ENCODE measurements around the gene MRPS2. TPM values are rescaled to one million over a fixed set of nuclear protein-coding genes. Genes with fewer than 3 reads are reported as not detected.

MRPS2 gene
- total and polyA plus RNA-seq, 10 of the 15 experiments (the other 5 are each of a cell fraction or from before 2014, with no cell fraction given), result 3.3 to 103 (median 69.5) TPM

- TF ChIP-seq, protein P1, sequence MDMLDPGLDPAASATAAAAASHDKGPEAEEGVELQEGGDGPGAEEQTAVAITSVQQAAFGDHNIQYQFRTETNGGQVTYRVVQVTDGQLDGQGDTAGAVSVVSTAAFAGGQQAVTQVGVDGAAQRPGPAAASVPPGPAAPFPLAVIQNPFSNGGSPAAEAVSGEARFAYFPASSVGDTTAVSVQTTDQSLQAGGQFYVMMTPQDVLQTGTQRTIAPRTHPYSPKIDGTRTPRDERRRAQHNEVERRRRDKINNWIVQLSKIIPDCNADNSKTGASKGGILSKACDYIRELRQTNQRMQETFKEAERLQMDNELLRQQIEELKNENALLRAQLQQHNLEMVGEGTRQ (IDR thresholded peaks at IDR 0.05; ENCODE audit: borderline replicate concordance, low read depth, low read length), result no peak
- TF ChIP-seq RAD21 (IDR thresholded peaks at IDR 0.05; ENCODE audit: insufficient read depth, low read depth, low read length), result no peak
- no peak for TF ChIP-seq ESRRA (IDR thresholded peaks at IDR 0.05; ENCODE audit: low read length)
- no peak for TF ChIP-seq RELA (IDR thresholded peaks at IDR 0.05; ENCODE audit: borderline replicate concordance, partially characterized antibody)
- TF ChIP-seq GATAD2B (conservative IDR thresholded peaks at IDR 0.05; ENCODE audit: low read depth), result no peak
- TF ChIP-seq NFYA (IDR thresholded peaks at IDR 0.05; ENCODE audit: borderline replicate concordance, low read depth, low read length), result no peak
- TF ChIP-seq, protein P2, sequence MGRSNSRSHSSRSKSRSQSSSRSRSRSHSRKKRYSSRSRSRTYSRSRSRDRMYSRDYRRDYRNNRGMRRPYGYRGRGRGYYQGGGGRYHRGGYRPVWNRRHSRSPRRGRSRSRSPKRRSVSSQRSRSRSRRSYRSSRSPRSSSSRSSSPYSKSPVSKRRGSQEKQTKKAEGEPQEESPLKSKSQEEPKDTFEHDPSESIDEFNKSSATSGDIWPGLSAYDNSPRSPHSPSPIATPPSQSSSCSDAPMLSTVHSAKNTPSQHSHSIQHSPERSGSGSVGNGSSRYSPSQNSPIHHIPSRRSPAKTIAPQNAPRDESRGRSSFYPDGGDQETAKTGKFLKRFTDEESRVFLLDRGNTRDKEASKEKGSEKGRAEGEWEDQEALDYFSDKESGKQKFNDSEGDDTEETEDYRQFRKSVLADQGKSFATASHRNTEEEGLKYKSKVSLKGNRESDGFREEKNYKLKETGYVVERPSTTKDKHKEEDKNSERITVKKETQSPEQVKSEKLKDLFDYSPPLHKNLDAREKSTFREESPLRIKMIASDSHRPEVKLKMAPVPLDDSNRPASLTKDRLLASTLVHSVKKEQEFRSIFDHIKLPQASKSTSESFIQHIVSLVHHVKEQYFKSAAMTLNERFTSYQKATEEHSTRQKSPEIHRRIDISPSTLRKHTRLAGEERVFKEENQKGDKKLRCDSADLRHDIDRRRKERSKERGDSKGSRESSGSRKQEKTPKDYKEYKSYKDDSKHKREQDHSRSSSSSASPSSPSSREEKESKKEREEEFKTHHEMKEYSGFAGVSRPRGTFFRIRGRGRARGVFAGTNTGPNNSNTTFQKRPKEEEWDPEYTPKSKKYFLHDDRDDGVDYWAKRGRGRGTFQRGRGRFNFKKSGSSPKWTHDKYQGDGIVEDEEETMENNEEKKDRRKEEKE (IDR thresholded peaks at IDR 0.05), result no peak
- no peak for TF ChIP-seq RCOR1 (conservative IDR thresholded peaks at IDR 0.05; ENCODE audit: low read depth, low read length)
- TF ChIP-seq JUND (IDR thresholded peaks at IDR 0.05; ENCODE audit: low read depth, low read length), result no peak
- no peak for TF ChIP-seq BCL11A (IDR thresholded peaks at IDR 0.05; ENCODE audit: low read depth, low read length)
- TF ChIP-seq, protein P3, sequence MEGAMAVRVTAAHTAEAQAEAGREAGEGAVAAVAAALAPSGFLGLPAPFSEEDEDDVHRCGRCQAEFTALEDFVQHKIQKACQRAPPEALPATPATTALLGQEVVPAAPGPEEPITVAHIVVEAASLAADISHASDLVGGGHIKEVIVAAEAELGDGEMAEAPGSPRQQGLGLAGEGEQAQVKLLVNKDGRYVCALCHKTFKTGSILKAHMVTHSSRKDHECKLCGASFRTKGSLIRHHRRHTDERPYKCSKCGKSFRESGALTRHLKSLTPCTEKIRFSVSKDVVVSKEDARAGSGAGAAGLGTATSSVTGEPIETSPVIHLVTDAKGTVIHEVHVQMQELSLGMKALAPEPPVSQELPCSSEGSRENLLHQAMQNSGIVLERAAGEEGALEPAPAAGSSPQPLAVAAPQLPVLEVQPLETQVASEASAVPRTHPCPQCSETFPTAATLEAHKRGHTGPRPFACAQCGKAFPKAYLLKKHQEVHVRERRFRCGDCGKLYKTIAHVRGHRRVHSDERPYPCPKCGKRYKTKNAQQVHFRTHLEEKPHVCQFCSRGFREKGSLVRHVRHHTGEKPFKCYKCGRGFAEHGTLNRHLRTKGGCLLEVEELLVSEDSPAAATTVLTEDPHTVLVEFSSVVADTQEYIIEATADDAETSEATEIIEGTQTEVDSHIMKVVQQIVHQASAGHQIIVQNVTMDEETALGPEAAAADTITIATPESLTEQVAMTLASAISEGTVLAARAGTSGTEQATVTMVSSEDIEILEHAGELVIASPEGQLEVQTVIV (IDR thresholded peaks at IDR 0.05; ENCODE audit: borderline replicate concordance, partially characterized antibody), result no peak
- TF ChIP-seq, protein P4, sequence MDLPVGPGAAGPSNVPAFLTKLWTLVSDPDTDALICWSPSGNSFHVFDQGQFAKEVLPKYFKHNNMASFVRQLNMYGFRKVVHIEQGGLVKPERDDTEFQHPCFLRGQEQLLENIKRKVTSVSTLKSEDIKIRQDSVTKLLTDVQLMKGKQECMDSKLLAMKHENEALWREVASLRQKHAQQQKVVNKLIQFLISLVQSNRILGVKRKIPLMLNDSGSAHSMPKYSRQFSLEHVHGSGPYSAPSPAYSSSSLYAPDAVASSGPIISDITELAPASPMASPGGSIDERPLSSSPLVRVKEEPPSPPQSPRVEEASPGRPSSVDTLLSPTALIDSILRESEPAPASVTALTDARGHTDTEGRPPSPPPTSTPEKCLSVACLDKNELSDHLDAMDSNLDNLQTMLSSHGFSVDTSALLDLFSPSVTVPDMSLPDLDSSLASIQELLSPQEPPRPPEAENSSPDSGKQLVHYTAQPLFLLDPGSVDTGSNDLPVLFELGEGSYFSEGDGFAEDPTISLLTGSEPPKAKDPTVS (IDR thresholded peaks at IDR 0.05; ENCODE audit: low read depth, low read length), result no peak
- no peak for TF ChIP-seq MXI1 (IDR thresholded peaks at IDR 0.05; ENCODE audit: low read depth, low read length)
- TF ChIP-seq RFX5 (IDR thresholded peaks at IDR 0.05; ENCODE audit: low read depth, low read length), result no peak
Measured at GRCh38 chr9:135525241-135526088, 25.0 kb downstream of the MRPS2 start (continued).

All from GM12878 (cell line).